GM23338 (cell line): ENCODE data around the gene ST8SIA6. TPM values are rescaled to one million over a fixed set of nuclear protein-coding genes. Genes with fewer than 3 reads are reported as not detected.

Source experiments
- ATAC-seq: fragments of 200-7000 bp; cut with Tn5 transposase; 3 replicates; pipeline ENCODE4 v1.9.1; 2020
- DNase-seq: peaks from one replicate; pipeline ENCODE4 v3.0.0-alpha.2; 2015; ENCODE audit warnings: low spot score
- H2AFZ ChIP-seq: fragments of 200-600 bp; sonication (generic); 2 replicates; pipeline ENCODE4 v1.8.0; 2016; ENCODE audit warnings: antibody characterized with exemption, mild to moderate bottlenecking, moderate library complexity
- H3F3A ChIP-seq: fragments of 200-600 bp; sonication (generic); replicated peaks from 2 replicates; pipeline ENCODE4 v1.8.0; 2017; ENCODE audit warnings: antibody characterized with exemption, mixed run types, low read depth
- H3K27ac ChIP-seq: fragments of 200-600 bp; sonication (generic); 2 replicates; pipeline ENCODE4 v1.6.1; 2016; ENCODE audit warnings: low read depth
- H3K27me3 ChIP-seq: fragments of 200-600 bp; sonication (generic); 2 replicates; pipeline ENCODE4 v1.8.0; 2016; ENCODE audit warnings: mild to moderate bottlenecking, mixed run types, moderate library complexity; ENCODE audit not compliant: insufficient read depth
- H3K36me3 ChIP-seq: fragments of 200-600 bp; sonication (generic); 2 replicates; pipeline ENCODE4 v1.8.0; 2016; ENCODE audit warnings: mild to moderate bottlenecking; ENCODE audit not compliant: insufficient read depth
- H3K4me1 ChIP-seq: fragments of 200-600 bp; sonication (generic); 2 replicates; pipeline ENCODE4 v1.8.0; 2016; ENCODE audit warnings: mild to moderate bottlenecking, moderate library complexity; ENCODE audit not compliant: insufficient read depth
- H3K4me2 ChIP-seq: fragments of 200-600 bp; sonication (generic); 2 replicates; pipeline ENCODE4 v1.7.1; 2017; ENCODE audit warnings: mixed run types
- H3K4me3 ChIP-seq: fragments of 200-600 bp; sonication (generic); 2 replicates; pipeline ENCODE4 v1.6.1; 2016; ENCODE audit warnings: mixed run types
- H3K79me2 ChIP-seq: fragments of 200-600 bp; sonication (generic); replicated peaks from 2 replicates; pipeline ENCODE4 v1.8.0; 2017; ENCODE audit warnings: mild to moderate bottlenecking; ENCODE audit not compliant: insufficient read depth
- H3K9me2 ChIP-seq: fragments of 200-600 bp; sonication (generic); 2 replicates; pipeline ENCODE4 v1.8.0; 2017; ENCODE audit not compliant: insufficient read depth
- H4K20me1 ChIP-seq: fragments of 200-600 bp; sonication (generic); replicated peaks from 2 replicates; pipeline ENCODE4 v1.8.0; 2017; ENCODE audit warnings: mild to moderate bottlenecking; ENCODE audit not compliant: insufficient read depth
- H3K27ac Mint-ChIP-seq: 2 replicates; pipeline ENCODE4 v1.8.0; 2020; ENCODE audit warnings: inconsistent platforms, mild to moderate bottlenecking, moderate library complexity, mixed read lengths
- H3K27me3 Mint-ChIP-seq: 3 replicates; pipeline ENCODE4 v1.8.0; 2022; ENCODE audit warnings: low read depth, mild to moderate bottlenecking, moderate library complexity, mixed read lengths, inconsistent platforms; ENCODE audit not compliant: insufficient read depth, poor library complexity
- H3K36me3 Mint-ChIP-seq: 3 replicates; pipeline ENCODE4 v1.8.0; 2021; ENCODE audit warnings: low read depth, mild to moderate bottlenecking, inconsistent platforms, moderate library complexity, mixed read lengths
- H3K4me1 Mint-ChIP-seq: 3 replicates; pipeline ENCODE4 v1.8.0; 2020; ENCODE audit warnings: mild to moderate bottlenecking, inconsistent platforms, mixed read lengths
- H3K4me3 Mint-ChIP-seq: 3 replicates; pipeline ENCODE4 v1.8.0; 2021; ENCODE audit warnings: moderate library complexity, mild to moderate bottlenecking, inconsistent platforms, mixed read lengths
- H3K9me3 Mint-ChIP-seq: 3 replicates; pipeline ENCODE4 v1.8.0; 2020; ENCODE audit warnings: moderate library complexity, mild to moderate bottlenecking, inconsistent platforms, mixed read lengths
- POLR2AphosphoS5 ChIP-seq: IDR thresholded peaks from 2 replicates; pipeline ENCODE4 v1.6.1; 2016; ENCODE audit warnings: antibody characterized with exemption, low read depth
- STAT1 ChIP-seq: IDR thresholded peaks from one replicate; pipeline ENCODE4 v1.6.1; 2016; ENCODE audit warnings: antibody characterized with exemption; ENCODE audit not compliant: unreplicated experiment
- polyA plus RNA-seq: library from polyadenylated mRNA; unstranded; fragments of >200 nt; fragmentation: Nextera tagmentation; extraction: Ambion mirVana; gene quantifications from 2 replicates; pipeline ENCODE4 v1.2.1, GENCODE V29; 2016
- total RNA-seq: library from RNA; depleted of rRNA; stranded (reverse); fragments of >200 nt; shearing (Covaris generic); gene quantifications from 2 replicates; pipeline ENCODE4 v1.2.3, GENCODE V29; 2014
- TF ChIP-seq, protein P1 (sequence below): fragments of 250-450 bp; sonication (Bioruptor Pico); IDR thresholded peaks from 2 replicates; pipeline ENCODE4 v1.5.0; 2020; ENCODE audit warnings: mild to moderate bottlenecking, moderate library complexity
- TF ChIP-seq, protein P2 (sequence below), 2 experiments: fragments of 200-600 bp in 1 of 2; sonication (generic) in 1 of 2; conservative IDR thresholded peaks; 2 replicates each; pipeline versions ENCODE4 v1.5.1 to v1.6.1; 2016 to 2017; ENCODE audit warnings: antibody characterized with exemption in 2 of 2, low read depth in 2 of 2, mild to moderate bottlenecking in 2 of 2, moderate library complexity in 1 of 2
- TF ChIP-seq, protein P3 (sequence below): IDR thresholded peaks from one replicate; pipeline ENCODE4 v1.6.1; 2018; ENCODE audit warnings: antibody characterized with exemption; ENCODE audit not compliant: unreplicated experiment

The ST8SIA6 gene
- total and polyA plus RNA-seq, 2 experiments from 2014 or later = 1.6 to 2.3 TPM

DNA sequence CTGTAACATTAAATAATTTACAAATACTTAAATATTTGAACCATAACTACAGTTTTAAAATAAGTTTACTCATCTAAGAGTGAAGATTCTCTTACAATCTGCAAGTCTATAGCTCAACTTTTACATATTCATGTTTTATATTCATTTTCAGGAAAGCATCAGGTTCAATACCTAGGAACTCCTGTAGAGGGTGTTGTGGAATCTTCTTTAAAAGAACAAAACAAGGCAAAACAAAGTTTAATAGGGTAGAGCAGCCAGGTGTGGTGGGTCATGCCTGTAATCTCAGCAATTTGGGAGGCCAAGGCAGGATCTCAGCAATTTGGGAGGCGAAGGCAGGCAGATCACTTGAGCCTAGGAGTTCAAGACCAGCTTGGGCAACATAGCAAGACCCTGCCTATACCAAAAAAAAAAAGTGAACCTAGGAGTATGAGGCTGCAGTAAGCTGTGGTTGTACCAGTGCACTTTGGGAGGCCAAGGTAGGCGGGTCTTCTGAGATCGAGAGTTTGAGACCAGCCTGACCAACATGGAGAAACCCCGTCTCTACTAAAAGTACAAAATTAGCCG is 45.1 kb downstream of the ST8SIA6 start:
- Histone ChIP-seq H4K20me1 (no peaks in the 10 kb centered on the region), H3K4me2 (no peak overlapping the region), H3F3A (no peaks in the 10 kb centered on the region; the same call in 1 of the 2 replicates), H2AFZ (no peak overlapping the region), H3K36me3 (no peaks in the 10 kb centered on the region), H3K79me2 (no peaks in the 10 kb centered on the region), H3K27ac (no peak overlapping the region), H3K4me1 (peaks cover 21% of the 10 kb centered on the region), H3K27me3 (no peaks in the 10 kb centered on the region), H3K4me3 (no peak overlapping the region), H3K9me2 (no peaks in the 10 kb centered on the region)
- H3K27me3 Mint-ChIP-seq = peaks cover 3% of the 10 kb centered on the region
- TF ChIP-seq, protein P1, sequence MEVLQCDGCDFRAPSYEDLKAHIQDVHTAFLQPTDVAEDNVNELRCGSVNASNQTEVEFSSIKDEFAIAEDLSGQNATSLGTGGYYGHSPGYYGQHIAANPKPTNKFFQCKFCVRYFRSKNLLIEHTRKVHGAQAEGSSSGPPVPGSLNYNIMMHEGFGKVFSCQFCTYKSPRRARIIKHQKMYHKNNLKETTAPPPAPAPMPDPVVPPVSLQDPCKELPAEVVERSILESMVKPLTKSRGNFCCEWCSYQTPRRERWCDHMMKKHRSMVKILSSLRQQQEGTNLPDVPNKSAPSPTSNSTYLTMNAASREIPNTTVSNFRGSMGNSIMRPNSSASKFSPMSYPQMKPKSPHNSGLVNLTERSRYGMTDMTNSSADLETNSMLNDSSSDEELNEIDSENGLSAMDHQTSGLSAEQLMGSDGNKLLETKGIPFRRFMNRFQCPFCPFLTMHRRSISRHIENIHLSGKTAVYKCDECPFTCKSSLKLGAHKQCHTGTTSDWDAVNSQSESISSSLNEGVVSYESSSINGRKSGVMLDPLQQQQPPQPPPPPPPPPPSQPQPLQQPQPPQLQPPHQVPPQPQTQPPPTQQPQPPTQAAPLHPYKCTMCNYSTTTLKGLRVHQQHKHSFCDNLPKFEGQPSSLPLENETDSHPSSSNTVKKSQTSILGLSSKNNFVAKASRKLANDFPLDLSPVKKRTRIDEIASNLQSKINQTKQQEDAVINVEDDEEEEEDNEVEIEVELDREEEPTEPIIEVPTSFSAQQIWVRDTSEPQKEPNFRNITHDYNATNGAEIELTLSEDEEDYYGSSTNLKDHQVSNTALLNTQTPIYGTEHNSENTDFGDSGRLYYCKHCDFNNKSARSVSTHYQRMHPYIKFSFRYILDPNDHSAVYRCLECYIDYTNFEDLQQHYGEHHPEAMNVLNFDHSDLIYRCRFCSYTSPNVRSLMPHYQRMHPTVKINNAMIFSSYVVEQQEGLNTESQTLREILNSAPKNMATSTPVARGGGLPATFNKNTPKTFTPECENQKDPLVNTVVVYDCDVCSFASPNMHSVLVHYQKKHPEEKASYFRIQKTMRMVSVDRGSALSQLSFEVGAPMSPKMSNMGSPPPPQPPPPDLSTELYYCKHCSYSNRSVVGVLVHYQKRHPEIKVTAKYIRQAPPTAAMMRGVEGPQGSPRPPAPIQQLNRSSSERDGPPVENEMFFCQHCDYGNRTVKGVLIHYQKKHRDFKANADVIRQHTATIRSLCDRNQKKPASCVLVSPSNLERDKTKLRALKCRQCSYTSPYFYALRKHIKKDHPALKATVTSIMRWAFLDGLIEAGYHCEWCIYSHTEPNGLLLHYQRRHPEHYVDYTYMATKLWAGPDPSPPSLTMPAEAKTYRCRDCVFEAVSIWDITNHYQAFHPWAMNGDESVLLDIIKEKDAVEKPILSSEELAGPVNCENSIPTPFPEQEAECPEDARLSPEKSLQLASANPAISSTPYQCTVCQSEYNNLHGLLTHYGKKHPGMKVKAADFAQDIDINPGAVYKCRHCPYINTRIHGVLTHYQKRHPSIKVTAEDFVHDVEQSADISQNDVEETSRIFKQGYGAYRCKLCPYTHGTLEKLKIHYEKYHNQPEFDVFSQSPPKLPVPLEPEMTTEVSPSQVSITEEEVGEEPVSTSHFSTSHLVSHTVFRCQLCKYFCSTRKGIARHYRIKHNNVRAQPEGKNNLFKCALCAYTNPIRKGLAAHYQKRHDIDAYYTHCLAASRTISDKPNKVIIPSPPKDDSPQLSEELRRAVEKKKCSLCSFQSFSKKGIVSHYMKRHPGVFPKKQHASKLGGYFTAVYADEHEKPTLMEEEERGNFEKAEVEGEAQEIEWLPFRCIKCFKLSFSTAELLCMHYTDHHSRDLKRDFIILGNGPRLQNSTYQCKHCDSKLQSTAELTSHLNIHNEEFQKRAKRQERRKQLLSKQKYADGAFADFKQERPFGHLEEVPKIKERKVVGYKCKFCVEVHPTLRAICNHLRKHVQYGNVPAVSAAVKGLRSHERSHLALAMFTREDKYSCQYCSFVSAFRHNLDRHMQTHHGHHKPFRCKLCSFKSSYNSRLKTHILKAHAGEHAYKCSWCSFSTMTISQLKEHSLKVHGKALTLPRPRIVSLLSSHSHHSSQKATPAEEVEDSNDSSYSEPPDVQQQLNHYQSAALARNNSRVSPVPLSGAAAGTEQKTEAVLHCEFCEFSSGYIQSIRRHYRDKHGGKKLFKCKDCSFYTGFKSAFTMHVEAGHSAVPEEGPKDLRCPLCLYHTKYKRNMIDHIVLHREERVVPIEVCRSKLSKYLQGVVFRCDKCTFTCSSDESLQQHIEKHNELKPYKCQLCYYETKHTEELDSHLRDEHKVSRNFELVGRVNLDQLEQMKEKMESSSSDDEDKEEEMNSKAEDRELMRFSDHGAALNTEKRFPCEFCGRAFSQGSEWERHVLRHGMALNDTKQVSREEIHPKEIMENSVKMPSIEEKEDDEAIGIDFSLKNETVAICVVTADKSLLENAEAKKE (CRISPR knock-in tag) = no peak
- TF ChIP-seq, protein P2, sequence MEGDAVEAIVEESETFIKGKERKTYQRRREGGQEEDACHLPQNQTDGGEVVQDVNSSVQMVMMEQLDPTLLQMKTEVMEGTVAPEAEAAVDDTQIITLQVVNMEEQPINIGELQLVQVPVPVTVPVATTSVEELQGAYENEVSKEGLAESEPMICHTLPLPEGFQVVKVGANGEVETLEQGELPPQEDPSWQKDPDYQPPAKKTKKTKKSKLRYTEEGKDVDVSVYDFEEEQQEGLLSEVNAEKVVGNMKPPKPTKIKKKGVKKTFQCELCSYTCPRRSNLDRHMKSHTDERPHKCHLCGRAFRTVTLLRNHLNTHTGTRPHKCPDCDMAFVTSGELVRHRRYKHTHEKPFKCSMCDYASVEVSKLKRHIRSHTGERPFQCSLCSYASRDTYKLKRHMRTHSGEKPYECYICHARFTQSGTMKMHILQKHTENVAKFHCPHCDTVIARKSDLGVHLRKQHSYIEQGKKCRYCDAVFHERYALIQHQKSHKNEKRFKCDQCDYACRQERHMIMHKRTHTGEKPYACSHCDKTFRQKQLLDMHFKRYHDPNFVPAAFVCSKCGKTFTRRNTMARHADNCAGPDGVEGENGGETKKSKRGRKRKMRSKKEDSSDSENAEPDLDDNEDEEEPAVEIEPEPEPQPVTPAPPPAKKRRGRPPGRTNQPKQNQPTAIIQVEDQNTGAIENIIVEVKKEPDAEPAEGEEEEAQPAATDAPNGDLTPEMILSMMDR (conservative IDR thresholded peaks at IDR 0.05; ENCODE audit: low read depth in 2 of 2) = peak in 1 of 2 experiments; percentile 73
- no peak overlapping the region for H3K27ac Mint-ChIP-seq
- DNase-seq (peak; percentile 70), ATAC-seq (peak; percentile 25; the same call in 1 of the 3 replicates)
- peaks cover 14% of the 10 kb centered on the region for H3K4me1 Mint-ChIP-seq
- no peaks in the 10 kb centered on the region; the same call in 2 of the 3 replicates for H3K9me3 Mint-ChIP-seq
- no peak overlapping the region for H3K4me3 Mint-ChIP-seq
- H3K36me3 Mint-ChIP-seq = no peaks in the 10 kb centered on the region

DNA sequence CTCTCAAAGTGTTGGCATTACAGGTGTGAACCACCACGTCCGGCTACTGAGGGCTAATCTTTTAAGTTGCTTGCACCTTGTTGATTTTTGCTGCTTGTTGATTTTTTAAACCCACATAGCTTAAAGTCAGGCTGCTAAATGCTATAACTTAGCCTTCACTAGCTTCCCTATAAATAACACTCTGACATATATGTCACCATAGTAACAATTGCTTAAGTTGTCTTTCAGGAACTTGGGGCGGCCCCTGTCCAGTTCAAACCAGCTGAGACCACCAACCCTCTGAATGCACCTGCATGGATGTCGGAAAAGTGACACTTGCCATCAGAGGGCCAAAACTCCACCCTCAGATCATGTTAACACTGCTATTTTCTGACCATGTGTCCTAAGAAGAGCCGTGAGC is 47.3 kb downstream of the ST8SIA6 start:
- H3K27ac ChIP-seq = no peak overlapping the region
- peaks cover 14% of the 10 kb centered on the region for H3K4me1 Mint-ChIP-seq
- peaks cover 21% of the 10 kb centered on the region for H3K4me1 ChIP-seq

More for the DNA sequence above, 47.3 kb downstream of the ST8SIA6 start:
- TF ChIP-seq STAT1 (no peak), POLR2AphosphoS5 (no peak)
- TF ChIP-seq, protein P3, sequence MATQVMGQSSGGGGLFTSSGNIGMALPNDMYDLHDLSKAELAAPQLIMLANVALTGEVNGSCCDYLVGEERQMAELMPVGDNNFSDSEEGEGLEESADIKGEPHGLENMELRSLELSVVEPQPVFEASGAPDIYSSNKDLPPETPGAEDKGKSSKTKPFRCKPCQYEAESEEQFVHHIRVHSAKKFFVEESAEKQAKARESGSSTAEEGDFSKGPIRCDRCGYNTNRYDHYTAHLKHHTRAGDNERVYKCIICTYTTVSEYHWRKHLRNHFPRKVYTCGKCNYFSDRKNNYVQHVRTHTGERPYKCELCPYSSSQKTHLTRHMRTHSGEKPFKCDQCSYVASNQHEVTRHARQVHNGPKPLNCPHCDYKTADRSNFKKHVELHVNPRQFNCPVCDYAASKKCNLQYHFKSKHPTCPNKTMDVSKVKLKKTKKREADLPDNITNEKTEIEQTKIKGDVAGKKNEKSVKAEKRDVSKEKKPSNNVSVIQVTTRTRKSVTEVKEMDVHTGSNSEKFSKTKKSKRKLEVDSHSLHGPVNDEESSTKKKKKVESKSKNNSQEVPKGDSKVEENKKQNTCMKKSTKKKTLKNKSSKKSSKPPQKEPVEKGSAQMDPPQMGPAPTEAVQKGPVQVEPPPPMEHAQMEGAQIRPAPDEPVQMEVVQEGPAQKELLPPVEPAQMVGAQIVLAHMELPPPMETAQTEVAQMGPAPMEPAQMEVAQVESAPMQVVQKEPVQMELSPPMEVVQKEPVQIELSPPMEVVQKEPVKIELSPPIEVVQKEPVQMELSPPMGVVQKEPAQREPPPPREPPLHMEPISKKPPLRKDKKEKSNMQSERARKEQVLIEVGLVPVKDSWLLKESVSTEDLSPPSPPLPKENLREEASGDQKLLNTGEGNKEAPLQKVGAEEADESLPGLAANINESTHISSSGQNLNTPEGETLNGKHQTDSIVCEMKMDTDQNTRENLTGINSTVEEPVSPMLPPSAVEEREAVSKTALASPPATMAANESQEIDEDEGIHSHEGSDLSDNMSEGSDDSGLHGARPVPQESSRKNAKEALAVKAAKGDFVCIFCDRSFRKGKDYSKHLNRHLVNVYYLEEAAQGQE = no peak
- H3F3A ChIP-seq = no peaks in the 10 kb centered on the region; the same call in 1 of the 2 replicates
- no peak for DNase-seq
- Mint-ChIP-seq H3K27ac (no peak overlapping the region), H3K9me3 (peaks cover 4% of the 10 kb centered on the region; the same call in 2 of the 3 replicates), H3K4me3 (no peak overlapping the region), H3K27me3 (peaks cover 3% of the 10 kb centered on the region), H3K36me3 (no peaks in the 10 kb centered on the region)
- H3K36me3 ChIP-seq = no peaks in the 10 kb centered on the region
- ATAC-seq = no peak
- no peak overlapping the region for H3K4me2 ChIP-seq
- H3K79me2 ChIP-seq = no peaks in the 10 kb centered on the region
- H2AFZ ChIP-seq = no peak overlapping the region; the same call in 1 of the 2 replicates
- H3K4me3 ChIP-seq = no peak overlapping the region
- no peaks in the 10 kb centered on the region for H3K9me2 ChIP-seq
- no peaks in the 10 kb centered on the region for H4K20me1 ChIP-seq
- no peaks in the 10 kb centered on the region for H3K27me3 ChIP-seq
